IMR-90 (cell line): Measurements from ENCODE around the gene NPC1. TPM values are rescaled to one million over a fixed set of nuclear protein-coding genes. Genes with fewer than 3 reads are reported as not detected.
A peak's percentile ranks its signal among the peaks of the same experiment; 100 is the strongest.

Experiments used
- ATAC-seq: fragments of 200-7000 bp; cut with Tn5 transposase; 2 replicates; pipeline ENCODE4 v1.9.1; 2020; ENCODE audit warnings: low read depth, mild to moderate bottlenecking, moderate library complexity
- BruUV-seq: library from RNA; stranded (reverse); fragments of 400-500 nt; replicated peaks from 2 replicates; lab custom pipeline; 2021; lab: Mats Ljungman, UMichigan
- CTCF ChIA-PET: fragments of 300-600 bp; formaldehyde crosslinking; extraction: SDS; loops from one replicate; lab custom pipeline; 2021; ENCODE audit warnings: antibody characterized with exemption; lab: Yijun Ruan, JAX
- POLR2A ChIA-PET: fragments of 300-600 bp; sonication (Branson Sonifier 250); formaldehyde crosslinking; loops from one replicate; lab custom pipeline; 2022; ENCODE audit warnings: antibody characterized with exemption; ENCODE audit not compliant: unreplicated experiment; lab: Charles Lee
- DNase-seq: peaks from one replicate; pipeline ENCODE4 v3.0.0; 2013
- H2AFZ ChIP-seq: replicated peaks from 2 replicates; pipeline ENCODE3; 2013; ENCODE audit warnings: low read length, mild to moderate bottlenecking; ENCODE audit not compliant: poor library complexity
- H2AK5ac ChIP-seq: 2 replicates; pipeline ENCODE4 v1.6.1; 2013; ENCODE audit warnings: low read depth, low read length, inconsistent platforms
- H2AK9ac ChIP-seq: replicated peaks from 2 replicates; pipeline ENCODE3; 2013; ENCODE audit warnings: mild to moderate bottlenecking, low read depth, low read length, moderate library complexity; ENCODE audit not compliant: poor library complexity
- H2BK120ac ChIP-seq: 2 replicates; pipeline ENCODE4 v1.6.1; 2013; ENCODE audit warnings: low read depth, low read length, inconsistent platforms
- H2BK15ac ChIP-seq: 3 replicates; pipeline ENCODE4 v1.6.1; 2013; ENCODE audit warnings: low read depth, low read length, inconsistent platforms
- H2BK20ac ChIP-seq: 2 replicates; pipeline ENCODE4 v1.6.1; 2013; ENCODE audit warnings: low read depth, mild to moderate bottlenecking, inconsistent platforms, low read length, moderate library complexity
- H2BK5ac ChIP-seq: 2 replicates; pipeline ENCODE4 v1.6.1; 2013; ENCODE audit warnings: mild to moderate bottlenecking, low read depth, low read length, inconsistent platforms; ENCODE audit not compliant: poor library complexity, severe bottlenecking
- H3K14ac ChIP-seq: replicated peaks from 2 replicates; pipeline ENCODE4 v1.6.1; 2013; ENCODE audit warnings: low read depth, low read length, inconsistent platforms
- H3K18ac ChIP-seq: 2 replicates; pipeline ENCODE4 v1.6.1; 2013; ENCODE audit warnings: low read depth, low read length, control low read depth
- H3K23ac ChIP-seq: 2 replicates; pipeline ENCODE4 v1.6.1; 2013; ENCODE audit warnings: low read depth, low read length, inconsistent platforms
- H3K27ac ChIP-seq: 2 replicates; pipeline ENCODE4 v1.5.1; 2013; ENCODE audit warnings: mild to moderate bottlenecking, control low read depth, low read length; ENCODE audit not compliant: insufficient read depth
- H3K27me3 ChIP-seq: 2 replicates; pipeline ENCODE4 v1.6.1; 2013; ENCODE audit warnings: low read length; ENCODE audit not compliant: control insufficient read depth, insufficient read depth
- H3K36me3 ChIP-seq: 2 replicates; pipeline ENCODE4 v1.6.1; 2013; ENCODE audit warnings: low read length, mixed read lengths; ENCODE audit not compliant: control insufficient read depth, insufficient read depth
- H3K4ac ChIP-seq: 2 replicates; pipeline ENCODE4 v1.6.1; 2013; ENCODE audit warnings: low read depth, low read length, inconsistent platforms
- H3K4me1 ChIP-seq: 2 replicates; pipeline ENCODE4 v1.6.1; 2013; ENCODE audit warnings: low read length, mixed read lengths; ENCODE audit not compliant: control insufficient read depth, insufficient read depth
- H3K4me2 ChIP-seq: 2 replicates; pipeline ENCODE4 v1.6.1; 2013; ENCODE audit warnings: low read depth, mild to moderate bottlenecking, control low read depth, low read length, moderate library complexity
- H3K4me3 ChIP-seq: 2 replicates; pipeline ENCODE4 v1.5.1; 2013; ENCODE audit warnings: low read depth, mild to moderate bottlenecking, control low read depth, low read length, moderate library complexity; ENCODE audit not compliant: insufficient read depth
- H3K56ac ChIP-seq: 2 replicates; pipeline ENCODE4 v1.6.1; 2013; ENCODE audit warnings: low read length, inconsistent platforms; ENCODE audit not compliant: insufficient read depth; ENCODE audit errors: extremely low read depth
- H3K79me1 ChIP-seq, 2 experiments: 2 replicates each; pipeline ENCODE4 v1.6.1; 2013; ENCODE audit warnings: low read length in 2 of 2, inconsistent platforms in 1 of 2, low read depth in 1 of 2
- H3K9ac ChIP-seq: 2 replicates; pipeline ENCODE4 v1.6.1; 2013; ENCODE audit warnings: low read depth, low read length, control low read depth
- H3K9me1 ChIP-seq: 2 replicates; pipeline ENCODE4 v1.6.1; 2013; ENCODE audit warnings: low read length, inconsistent platforms; ENCODE audit not compliant: insufficient read depth
- H3K9me3 ChIP-seq: 2 replicates; pipeline ENCODE4 v1.6.1; 2013; ENCODE audit warnings: low read length; ENCODE audit not compliant: control insufficient read depth, insufficient read depth
- H4K20me1 ChIP-seq: 2 replicates; pipeline ENCODE4 v1.6.1; 2013; ENCODE audit warnings: low read length, inconsistent platforms; ENCODE audit not compliant: insufficient read depth
- H4K5ac ChIP-seq: 2 replicates; pipeline ENCODE4 v1.6.1; 2013; ENCODE audit warnings: mild to moderate bottlenecking, low read depth, low read length, control low read depth
- H4K8ac ChIP-seq, 2 experiments: 2 replicates each; pipeline ENCODE4 v1.6.1; 2013; ENCODE audit warnings: low read depth in 2 of 2, low read length in 2 of 2, control low read depth in 1 of 2, inconsistent platforms in 1 of 2
- H4K91ac ChIP-seq: 2 replicates; pipeline ENCODE4 v1.6.1; 2013; ENCODE audit warnings: low read depth, low read length, inconsistent platforms; ENCODE audit not compliant: insufficient read depth
- FOS ChIP-seq: fragments of 150-350 bp; IDR thresholded peaks from 2 replicates; pipeline ENCODE4 v1.6.1; 2016; ENCODE audit warnings: low read depth, low read length
- dilution Hi-C: fragments of 300-500 bp; cut with HindIII; formaldehyde crosslinking; loops from one replicate; pipeline ENCODE4 v1.14.3; 2018; ENCODE audit warnings: low sequenced_read_pairs; ENCODE audit not compliant: unreplicated experiment
- in situ Hi-C: fragments of 300-500 bp; cut with MboI; formaldehyde crosslinking; loops from 3 replicates; pipeline ENCODE4 v1.14.3; 2019; ENCODE audit warnings: low sequenced_read_pairs, inconsistent platforms, mixed read lengths
- intact Hi-C: fragments of 100-400 bp; cut with micrococcal nuclease; formaldehyde crosslinking; loops from 2 replicates; pipeline ENCODE4 v1.10.0; 2022
- polyA plus RNA-seq, 3 experiments: library from polyadenylated mRNA; depleted of rRNA; stranded (reverse); fragments of >200 nt; gene quantifications; 2 replicates each; pipeline ENCODE4 v1.2.3, GENCODE V29; 2012; ENCODE audit warnings: low replicate concordance in 1 of 3
- total RNA-seq: library from RNA; depleted of rRNA; stranded (reverse); fragments of >200 nt; gene quantifications from 2 replicates; pipeline ENCODE4 v1.2.3, GENCODE V29; 2012

The NPC1 gene
- total and polyA plus RNA-seq, 2 of the 4 experiments (the other 2 are of a cell fraction), result 7.5 to 7.9 TPM

- Histone ChIP-seq H3K4ac (peak overlapping the region; percentile 33; the same call in 1 of the 2 replicates), H2AK5ac (peak overlapping the region; percentile 56; the same call in 1 of the 2 replicates), H3K18ac (peak overlapping the region; percentile 11; the same call in 1 of the 2 replicates), H3K9me3 (no peaks in the 10 kb centered on the region), H3K4me2 (no peak overlapping the region), H3K27me3 (peaks cover 2% of the 10 kb centered on the region; the same call in 1 of the 2 replicates), H3K23ac (no peak overlapping the region), H3K36me3 (no peaks in the 10 kb centered on the region), H2BK15ac (peak overlapping the region; percentile 78; the same call in 2 of the 3 replicates), H3K14ac (no peak overlapping the region; the same call in 1 of the 2 replicates), H3K9me1 (peaks cover 10% of the 10 kb centered on the region), H2AFZ (no peak overlapping the region), H3K79me1 (no peaks in the 10 kb centered on the region), H4K20me1 (no peaks in the 10 kb centered on the region), H4K91ac (peak overlapping the region; percentile 33; the same call in 1 of the 2 replicates), H3K9ac (no peak overlapping the region), H3K4me1 (peaks cover 8% of the 10 kb centered on the region), H3K56ac (no peak overlapping the region), H2BK20ac (peak overlapping the region; percentile 82), H4K5ac (no peak overlapping the region), H2AK9ac (no peak overlapping the region), H3K27ac (no peak overlapping the region), H2BK5ac (peak overlapping the region; percentile 34), H4K8ac (0 out of 4 replicates have a peak overlapping the region, but pooled peaks of 1 of the 2 experiments have one; percentile 53), H2BK120ac (peak overlapping the region; percentile 72), H3K4me3 (no peak overlapping the region)
- ATAC-seq, result no peak
- in situ Hi-C loops (loop anchor here (5.0 to 10.0 kb wide), 2 partner anchors 74 to 487 kb away; no protein-coding TSS in a partner anchor), intact Hi-C loops (loop anchor here (10.0 kb wide), 1 partner anchor 387 kb away; the partner anchor contains the start of gene TTC39C), dilution Hi-C loops (no loop called here)
- no peak for DNase-seq
- ChIA-PET CTCF (interaction anchor here (0.5 to 1.2 kb wide), 2 partner anchors 11 to 13 kb away, joined by 3 to 4 read pairs; no protein-coding TSS in a partner anchor), POLR2A (no interaction called here)
- TF ChIP-seq FOS, result no peak
- BruUV-seq, result no TSS peak
Measured at GRCh38 chr18:23627970-23628369, 41.7 kb upstream of the NPC1 start.
